Activated CD4-positive, alpha-beta T cell treated with anti-CD3 and anti-CD28 coated beads for 4 hours (primary cell): ENCODE measurements around the gene ITGA11.
A peak's percentile ranks its signal among the peaks of the same experiment; 100 is the strongest.

Source experiments
- DNase-seq, 2 donors: peaks; one replicate each; pipeline ENCODE4 v3.0.0-alpha.2; 2020

ITGA11 gene

DNA sequence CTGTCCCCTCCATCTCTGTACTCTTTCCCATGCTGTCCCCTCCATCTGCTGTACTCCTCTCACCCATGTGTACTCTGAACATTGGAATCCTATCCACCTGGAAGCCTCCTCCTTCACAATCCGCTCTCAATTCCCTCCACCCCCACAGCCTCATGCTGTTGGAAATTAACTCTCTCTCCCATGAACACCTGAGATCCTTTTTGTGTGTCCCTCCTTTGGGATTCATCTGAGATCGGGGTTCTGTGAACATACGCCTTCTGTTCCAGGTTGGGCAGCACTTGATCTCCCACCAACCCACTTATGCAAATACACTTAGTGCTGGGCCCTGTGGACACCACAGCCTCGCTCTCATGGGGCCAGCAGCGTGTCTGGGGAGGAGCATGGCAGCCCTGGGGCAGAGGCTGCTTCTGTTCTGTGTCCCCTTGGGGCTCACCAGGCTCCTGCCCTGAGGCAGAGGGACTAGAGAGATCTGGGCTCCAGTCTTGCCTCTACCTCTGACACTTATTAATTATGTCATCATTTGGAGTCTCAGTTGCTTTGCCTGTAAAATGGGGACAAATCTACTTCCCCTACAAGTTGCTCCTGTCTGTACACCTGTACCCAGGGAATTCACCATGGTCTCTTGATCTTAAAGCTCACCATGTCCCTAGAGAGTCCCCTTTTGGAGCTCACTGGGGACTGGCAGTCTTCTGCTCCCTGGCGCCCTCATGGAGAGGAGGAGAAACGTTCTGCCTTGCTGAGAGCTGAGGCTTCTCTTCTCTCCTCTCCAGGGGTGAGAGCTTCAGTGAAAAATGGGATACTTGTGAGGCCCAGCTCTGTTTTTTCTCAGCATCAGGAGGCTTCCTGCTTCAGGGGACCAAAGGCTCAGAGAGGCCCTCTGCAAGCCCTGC is 42.7 kb downstream of the ITGA11 start:
- DNase-seq, result no peak

DNA sequence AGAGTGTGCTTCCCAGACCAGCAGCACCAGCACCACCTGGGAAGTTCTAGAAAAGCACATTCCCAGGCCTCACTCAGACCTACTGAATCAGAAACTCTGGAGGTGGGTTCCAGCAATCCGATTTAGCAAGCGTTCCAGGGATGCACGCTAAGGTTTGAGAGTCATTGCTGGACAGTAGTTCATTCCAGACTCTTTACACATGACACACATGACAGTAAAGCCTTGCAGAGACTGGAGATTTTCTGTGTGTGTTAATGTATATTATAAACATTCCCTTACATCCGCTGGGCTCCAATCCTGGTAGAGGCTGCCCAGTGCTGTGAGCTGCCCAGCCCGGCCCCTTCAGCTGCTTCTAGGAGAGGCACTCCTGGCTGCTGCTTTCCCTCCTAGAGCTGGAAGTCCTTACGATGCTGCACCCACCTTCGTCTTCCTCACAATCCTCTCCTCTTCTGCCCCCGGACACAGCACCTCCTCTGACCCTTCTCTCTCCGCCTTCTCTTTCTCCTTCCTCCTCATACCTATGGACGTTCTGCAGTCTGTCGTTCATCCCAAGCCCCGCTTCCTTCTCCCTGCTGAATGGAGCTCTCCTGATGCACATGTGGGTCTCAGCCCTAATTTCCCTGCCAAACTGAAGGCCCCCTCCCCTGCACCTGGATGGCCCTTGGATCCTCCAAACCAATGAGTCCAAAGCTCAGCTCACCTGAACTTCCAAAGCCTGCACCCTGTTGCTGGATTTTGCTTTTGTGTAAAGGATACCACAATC is 44.4 kb downstream of the ITGA11 start:
- no peak for DNase-seq

DNA sequence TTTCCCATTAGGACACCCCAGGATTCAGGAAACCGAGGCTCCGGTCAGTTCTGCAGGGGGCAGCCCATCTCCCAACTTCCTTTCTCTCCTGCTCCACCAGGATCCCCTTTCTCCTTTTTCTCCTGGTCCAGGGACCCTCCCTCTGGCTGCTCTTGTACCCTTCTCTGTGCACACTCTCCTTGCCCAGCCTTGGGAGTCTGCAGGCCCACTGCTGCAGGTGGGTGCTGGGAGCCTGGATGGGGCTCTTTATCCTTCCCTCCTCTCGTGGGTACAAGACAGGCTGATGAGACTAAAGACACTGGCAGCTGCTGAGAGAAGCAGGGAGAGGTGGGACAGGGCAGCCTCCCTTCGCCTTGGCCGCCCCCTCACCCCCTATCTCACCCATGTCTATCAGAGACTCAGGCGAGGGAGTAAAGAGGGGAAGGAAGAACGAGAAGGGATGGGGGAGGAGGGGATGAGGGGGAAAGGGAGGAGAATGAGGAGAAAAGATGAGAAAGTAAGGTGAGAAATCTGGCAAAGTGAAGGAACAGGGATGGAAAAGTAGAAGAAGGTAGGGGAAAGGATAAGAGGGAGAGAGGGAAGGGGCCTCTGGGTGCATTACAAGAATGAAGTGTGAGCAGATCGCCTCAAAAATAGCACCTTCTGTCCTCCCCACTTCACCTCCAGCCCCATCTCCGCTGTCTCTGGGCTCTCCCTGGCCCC is 45.2 kb downstream of the ITGA11 start:
- no peak for DNase-seq

DNA sequence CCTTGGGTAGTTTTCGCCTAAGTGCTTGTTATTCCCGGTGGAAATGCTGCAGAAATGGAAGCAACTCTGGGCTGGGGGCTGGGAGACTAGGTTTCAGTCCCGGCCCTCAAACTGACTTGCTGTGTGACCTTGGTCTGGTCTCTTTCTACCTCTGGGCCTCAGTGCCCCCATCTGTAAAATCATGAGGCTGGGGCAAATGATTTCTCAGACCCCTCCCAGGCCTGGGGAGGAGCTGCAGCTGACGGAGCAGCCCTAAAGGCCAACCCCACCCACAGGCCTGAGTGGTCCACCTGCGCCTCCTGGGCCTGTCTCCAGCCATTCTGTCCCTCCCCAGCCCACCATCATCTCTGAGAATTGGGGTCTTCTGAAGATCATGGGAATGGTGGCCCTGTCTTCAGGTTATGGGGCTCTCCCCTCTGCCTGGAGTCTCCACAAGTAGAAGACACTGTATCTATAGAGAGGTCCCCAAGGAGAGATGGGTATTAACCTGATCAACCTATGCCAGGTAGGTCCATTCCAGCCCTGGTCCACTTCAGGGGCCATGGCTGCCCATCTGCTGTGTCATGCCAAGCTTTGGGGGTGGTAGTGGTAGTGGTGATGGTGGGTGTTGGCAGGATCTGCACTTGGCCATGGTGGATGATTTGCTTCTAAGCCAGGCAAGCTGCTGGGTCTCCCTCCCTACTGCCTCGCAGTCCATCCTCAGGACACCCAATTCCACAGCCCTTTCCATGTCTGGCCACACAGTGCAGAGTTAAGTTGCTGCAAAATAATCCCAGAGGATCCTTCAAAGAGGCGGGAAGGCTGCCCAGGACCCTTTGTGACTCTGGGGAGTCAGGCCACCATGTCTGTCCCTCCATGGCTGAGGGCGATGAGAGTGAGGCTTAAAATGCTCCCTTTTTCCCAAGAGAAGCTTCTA is 46.0 kb downstream of the ITGA11 start:
- DNase-seq, result no peak

DNA sequence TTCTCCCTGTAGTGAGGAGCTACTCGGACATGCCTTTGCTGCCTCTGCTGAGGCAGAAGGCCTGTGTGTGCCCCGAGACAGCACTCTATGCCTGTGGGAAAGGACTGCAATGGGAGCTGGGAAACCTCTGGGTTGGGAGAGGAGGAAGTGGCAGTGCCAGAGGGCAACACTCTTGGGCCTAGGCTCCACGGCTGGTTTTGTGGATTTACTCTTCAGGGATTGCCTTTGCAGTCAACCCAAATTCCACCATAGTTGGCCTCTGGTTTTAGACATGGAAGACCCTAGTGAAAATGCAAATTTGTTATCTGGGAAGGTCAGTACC is 46.8 kb downstream of the ITGA11 start:
- DNase-seq, result no peak

DNA sequence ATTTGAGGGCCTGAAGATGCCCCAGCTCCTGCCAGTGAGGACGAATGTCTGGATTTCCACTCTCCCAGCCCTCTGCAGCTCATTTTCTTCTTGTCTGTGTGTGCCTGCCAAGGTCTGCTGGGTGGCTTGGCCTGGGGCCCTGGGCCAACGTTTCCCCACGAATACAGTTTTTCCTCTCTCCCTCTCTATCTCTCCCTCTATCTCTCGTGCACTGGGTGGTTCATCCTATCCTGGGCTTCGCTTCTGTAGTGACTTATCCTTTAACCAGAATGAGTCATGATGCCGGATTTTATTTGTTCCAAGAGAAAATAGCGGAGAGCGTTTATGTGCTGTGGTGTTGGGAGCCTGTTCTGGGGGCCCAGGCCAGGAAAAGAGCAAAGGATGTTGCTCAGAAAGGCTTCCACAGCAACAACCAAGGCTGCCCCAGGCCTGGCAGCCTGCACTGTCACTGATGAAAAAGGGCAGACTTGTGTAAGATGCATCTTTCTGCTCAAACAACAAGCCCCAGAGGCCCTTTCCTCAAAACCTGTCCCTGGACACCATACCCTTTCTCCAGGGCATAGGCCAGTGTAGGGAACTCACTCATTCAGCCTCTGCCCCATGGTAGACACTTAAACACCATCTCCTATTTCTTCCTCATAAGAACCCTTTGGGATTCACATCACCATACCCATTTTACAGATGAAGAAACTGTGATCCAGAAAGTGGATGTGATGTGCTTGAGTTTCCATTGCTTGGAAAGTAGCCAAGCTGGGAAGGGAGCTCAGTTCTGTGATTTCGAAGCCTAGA is 47.3 kb downstream of the ITGA11 start:
- no peak for DNase-seq

DNA sequence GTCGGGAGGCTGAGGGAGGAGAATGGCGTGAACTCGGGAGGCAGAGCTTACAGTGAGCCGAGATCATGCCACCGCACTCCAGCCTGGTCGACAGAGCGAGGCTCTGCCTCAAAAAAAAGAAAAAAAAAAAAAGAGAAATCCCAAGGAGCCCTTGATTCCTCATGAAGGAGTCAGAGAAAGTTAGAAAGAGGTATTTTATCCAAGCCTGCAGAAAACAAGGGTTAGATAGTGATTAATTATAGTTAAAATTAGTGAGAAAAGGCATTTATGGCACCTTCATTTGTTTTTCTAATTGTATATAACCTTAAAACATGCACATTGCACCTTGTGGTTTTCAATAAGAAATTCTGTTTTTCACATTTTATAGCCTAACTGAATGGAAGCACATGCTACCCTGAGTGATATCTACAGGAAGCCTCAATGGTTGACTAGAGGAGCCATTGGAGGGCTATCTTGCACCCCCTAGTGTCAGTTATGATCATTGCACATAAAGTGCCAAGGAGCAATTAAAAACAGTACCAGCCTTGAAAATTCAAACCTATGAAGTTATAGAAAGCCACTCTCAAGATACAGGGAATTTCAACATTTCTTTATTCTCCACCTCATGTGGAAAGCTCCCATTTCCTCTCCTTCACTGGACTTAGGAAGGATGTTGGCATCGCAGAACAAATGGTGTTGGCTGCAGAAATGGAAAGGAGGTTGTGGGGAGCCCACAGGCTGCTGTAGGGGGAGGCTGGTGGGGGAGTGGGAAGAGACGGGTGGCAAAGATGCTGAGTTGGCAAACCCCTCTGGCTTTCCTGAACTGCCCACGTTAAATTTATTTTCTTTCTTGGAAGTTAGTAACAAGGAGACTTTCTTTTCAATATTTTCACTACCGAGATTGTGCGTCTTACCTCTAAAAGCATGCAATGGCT is 48.5 kb downstream of the ITGA11 start:
- peak; percentile 6 to 49 for DNase-seq

DNA sequence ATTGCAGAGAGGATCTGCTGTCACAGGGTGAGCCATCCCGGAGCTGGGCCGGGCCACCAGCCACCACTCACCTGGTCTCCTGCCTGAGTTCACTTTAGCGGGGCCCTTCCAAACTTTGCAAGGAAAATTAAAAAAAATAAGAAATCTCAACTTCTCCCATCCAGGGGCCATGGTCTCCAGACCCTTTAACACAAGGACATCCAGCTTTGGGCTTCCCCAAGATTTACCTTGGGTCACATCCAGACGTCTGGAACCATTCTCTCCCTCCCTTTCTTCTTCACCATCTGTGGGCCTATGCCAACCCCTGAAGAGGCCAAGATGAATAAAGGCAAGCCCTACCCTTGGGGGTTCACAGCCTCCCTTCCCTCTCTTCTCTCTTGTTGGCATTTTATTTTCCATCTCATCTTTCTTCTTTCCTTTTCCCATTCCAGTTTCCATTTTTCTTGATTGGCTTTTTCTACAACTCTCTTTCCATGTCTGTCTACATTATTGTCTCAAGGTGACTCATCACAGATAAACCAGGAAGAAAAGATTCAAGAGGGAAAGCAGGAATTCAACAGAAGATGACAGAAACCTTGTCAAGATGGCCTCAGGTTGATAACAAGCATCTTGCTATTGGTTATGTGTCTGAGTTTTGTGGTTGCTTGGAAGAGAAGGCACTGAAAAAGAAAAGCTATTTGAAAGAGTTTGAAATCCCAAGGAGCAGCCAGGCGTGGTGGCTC is 49.5 kb downstream of the ITGA11 start:
- no peak for DNase-seq

DNA sequence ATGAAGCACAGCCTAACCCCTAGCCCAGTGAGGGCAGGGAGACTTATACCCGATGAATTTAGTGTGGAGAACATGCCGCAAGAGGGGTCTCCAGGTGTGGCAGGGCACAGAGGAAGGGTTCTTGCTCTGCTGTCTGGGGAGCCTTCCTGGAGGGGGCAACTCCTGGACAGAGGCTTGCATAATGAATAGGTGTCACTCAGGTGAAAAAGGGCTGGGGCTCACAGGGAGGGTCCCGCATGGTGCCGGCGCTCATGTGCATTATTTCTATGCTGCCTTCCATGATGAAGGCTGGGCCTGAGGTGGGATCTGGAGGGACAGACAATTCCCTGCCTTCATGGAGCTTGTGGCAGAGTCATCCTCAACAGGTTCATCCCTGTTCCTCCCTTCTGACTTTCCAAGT is 51.5 kb downstream of the ITGA11 start:
- DNase-seq, result no peak

DNA sequence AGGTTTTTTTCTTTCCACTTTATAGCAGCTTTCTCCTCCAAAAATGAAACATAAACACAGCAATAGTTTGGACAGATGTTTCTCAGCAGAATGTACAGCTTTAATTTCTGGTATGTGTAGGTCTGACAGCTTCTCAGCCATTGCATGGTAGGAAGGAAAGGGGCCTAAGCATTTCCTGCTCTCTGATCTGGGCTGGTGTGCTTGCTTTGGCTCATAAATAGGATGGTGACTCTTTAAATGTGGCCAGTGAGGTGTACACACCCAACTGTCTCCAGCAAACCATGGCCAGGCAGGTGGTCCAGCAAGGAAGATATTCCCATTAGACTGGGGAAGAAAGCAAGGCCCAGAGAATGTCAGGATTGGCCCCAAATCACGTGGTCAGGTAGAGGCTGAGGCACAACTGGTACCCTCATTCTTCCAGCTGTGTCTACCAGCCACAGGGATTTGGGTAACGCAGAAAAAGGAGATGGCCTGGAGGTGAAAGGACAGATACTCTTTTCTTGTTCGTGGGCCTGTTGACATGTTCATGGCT is 52.1 kb downstream of the ITGA11 start:
- DNase-seq, result no peak

DNA sequence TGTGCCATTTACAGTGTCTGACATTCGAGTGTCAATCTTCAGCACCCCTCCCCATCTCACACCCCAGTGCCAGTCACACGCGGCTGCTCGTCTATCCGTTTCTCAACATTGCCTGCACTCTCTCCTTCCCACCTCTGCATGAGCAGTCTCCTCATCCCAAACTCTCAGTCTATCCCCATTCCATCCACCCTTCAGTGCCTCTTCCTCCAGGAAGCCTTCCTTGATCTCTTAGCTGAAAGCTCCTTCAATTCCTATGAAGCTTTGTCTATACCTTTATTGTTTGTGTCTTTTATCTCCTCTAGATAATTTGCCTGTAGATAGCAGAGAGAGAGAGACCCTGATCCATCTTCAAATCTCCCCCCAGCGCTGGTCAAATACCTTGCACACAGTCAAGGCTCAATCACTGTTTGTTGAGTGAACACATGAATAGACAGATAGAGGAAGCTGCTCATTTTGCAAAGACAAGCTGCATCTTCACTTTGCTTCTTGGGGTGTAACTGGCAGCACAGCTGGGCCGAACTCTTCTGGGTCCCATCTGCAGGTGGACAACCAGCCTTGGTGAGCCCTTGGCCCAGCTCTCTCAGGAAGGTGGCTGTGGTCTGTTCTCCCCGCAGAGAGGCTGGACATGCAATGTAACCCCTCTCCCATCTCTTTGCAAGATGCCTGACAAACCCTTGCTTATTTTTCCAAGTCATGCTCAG is 52.8 kb downstream of the ITGA11 start:
- no peak for DNase-seq

DNA sequence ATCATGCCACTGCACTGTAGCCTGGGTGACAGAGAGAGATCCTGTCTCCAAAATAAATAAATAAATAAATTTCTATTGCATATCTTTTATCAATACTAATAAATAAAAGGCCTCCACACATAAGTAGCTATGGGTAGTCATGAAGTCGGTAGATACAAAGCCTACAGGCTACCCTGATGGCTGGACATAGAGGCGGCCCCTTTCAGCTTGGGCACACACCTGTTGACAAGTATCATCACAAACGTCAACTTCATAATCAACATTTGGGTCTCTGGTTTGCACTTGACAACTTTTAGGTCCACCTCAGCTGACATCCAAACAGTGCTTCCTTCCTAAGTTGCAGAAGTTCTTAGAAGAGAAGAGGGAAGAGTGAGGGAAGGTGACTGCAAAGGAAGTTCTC is 53.4 kb downstream of the ITGA11 start:
- DNase-seq, result no peak

DNA sequence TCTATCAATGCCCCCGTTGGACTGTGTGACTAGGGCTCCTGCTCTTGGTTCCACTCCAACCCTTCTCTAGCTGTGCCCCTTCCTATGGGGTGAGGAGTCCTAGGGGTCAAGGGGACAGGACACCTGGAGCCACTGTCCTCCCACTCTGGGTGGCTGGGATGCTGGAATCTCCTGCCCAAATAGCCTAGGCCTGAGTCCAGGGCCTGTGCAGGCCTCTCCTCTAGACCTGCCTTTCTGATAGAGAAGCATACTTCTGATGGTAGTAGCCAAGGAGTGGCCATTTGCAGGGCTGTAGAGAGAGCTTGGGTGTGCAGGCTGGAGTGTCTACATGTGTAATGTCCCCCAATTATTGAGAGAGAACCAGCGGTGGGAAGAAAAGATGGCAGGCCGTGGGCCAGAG is 54.2 kb downstream of the ITGA11 start:
- DNase-seq, result no peak

DNA sequence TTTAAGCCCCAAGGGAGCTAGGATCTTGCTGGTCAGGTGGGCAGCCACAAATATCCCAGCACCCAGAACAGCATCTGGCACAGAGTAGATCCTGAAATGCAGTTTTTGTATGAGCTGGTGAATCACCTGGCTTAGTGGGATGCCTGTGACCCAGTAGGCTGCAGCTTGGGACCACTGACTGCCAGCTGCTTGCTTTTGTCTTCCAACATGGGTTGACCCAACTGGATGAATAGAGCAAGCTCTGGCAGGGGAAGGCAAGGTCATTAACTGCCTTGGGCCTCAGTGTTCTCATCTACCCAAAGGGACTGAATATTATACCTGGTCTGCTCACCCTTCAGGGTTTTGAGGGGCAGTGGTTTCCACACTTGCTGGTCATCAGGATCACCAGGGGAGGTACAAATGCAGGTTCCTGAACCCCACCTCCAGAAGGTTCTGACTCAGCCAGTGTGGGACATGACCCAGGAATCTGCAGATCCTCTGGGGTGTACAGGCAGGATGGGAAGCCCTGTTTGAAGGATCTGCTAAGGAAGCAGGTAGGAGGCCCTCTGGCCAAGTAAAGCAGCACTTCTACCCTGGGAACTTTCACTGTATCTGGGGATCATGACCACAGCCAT is 55.4 kb downstream of the ITGA11 start:
- no peak for DNase-seq

DNA sequence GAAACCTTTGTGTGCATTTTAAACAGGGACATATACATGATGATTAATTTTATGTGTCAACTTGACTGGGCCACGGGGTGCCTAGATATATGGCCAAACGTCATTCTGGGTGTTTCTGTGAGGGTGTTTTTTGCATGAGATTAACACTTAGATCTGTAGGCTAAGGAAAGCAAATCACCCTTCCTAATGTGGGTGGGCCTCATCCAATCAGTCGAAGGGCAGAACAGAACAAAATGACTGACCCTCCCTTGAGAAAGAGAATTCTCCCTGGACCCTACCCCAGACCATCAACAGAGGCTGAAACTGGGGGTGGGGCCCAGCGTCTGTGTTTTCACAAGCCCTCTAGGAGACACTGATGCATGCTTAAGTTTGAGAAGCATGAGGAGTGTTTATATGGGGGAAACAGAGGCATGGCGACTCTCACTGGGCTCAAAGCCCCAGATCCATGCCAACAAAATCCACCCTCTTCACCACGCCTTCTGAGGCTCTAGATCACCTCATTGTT is 56.2 kb downstream of the ITGA11 start:
- no peak for DNase-seq

DNA sequence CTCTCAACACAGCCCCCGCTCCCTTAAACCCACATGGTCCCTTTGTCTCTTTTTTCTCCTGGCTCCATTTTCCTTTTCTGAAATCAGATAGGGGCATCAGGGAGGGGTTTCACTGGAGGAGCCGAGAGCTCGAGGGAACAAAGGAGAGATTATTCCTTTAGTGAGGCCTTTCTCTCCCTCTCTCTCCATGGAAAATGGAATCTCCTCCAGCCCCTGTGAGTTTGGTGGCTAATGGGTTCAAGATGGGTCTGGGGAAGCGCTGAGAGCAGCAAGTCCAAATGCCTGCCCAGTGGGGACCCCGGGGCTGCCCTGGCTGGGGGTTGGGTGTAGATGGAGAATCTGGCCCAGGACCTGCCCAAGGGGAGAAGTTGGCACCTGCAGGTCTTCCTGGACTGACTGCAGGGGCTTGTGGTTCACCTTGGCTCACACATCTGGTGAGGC is 56.8 kb downstream of the ITGA11 start:
- no peak for DNase-seq

DNA sequence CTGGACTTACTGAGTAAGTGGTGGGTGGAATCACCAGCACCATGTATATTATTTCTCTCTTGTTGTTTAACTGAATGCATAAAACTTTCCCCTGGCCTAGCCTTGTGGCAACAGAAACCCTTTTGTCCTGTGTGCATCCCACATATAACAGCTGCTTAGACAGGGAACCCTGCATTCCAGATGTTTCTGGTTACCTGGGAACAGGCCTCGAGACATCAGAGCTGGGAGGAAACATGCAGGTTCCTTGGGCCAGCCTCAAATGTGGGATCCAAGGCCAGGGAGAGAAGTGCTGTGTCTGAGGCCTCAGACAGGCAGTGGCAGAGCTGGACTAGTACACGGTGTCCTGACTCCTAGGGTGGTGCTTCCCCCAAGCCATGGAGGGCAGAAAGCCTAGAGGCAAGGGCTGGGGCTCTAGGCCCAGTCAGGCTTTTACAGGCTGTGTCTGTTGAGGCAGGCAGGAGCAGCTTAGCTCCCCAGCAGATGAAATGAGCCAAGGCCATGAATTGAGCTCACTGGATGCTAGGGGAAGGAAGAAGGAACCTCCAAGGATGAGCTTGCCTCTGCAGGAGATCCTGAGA is 57.7 kb downstream of the ITGA11 start:
- no peak for DNase-seq

DNA sequence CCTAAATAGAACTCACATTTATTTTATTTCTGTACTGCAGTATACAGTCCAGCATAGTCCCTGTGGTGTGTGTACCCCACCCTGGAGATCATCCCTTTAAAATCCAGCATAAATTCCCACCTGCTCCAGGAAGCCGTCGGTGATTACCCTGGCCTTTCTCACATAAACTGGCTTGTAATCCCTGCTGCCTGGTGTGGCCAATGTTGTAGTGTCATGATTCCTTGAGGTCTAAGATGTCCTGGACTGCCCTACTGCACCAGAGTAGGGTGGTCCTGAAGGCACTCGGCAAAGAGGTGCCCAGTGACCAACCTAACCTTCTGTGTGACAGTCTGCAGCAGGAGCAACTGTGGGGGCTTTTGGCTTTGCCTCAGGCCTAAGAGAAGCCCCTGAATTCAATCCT is 58.9 kb downstream of the ITGA11 start:
- no peak for DNase-seq
